GM21367 (cell line): ENCODE results near the gene RFX2.

ENCODE experiments used
- ATAC-seq: cut with Tn5 transposase; IDR thresholded peaks from one replicate; pipeline ENCODE4 v1.9.1; 2021; ENCODE audit not compliant: unreplicated experiment

Gene RFX2

DNA sequence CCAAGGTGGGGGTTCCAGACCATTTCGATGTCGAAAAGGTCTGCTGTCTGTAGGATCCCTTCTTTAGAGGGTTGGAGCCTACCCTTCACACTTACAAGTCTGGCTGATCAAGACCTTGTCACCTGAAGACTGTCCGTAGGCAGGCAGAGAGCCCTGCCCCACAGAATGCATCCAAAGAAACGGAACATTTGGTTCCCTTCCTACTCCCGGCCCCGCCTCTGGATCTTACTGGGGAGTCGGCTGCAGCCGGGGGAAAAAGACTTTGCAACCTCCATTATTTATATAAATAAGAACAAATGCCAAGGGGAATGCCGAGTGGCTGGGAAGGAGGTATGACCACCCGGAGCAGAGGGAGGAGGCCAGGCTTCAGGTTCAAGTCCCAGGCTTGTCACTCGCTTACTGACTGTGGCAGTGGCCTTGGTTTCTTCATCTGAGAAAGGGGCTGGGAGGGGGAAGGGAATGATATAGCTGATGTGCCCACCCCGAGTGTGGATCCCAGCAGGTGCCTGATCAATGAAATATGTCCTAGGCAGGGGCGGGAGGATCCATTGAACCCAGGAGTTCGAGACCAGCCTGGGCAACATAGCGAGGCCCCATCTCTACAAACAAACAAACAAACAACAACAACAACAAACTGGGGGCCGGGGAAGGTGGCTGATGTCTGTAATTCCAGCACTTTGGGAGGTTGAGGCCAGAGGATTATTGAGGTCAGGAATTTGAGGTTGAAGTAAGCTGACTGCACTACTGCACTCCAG is 48.7 kb downstream of the RFX2 start:
- no peak for ATAC-seq

DNA sequence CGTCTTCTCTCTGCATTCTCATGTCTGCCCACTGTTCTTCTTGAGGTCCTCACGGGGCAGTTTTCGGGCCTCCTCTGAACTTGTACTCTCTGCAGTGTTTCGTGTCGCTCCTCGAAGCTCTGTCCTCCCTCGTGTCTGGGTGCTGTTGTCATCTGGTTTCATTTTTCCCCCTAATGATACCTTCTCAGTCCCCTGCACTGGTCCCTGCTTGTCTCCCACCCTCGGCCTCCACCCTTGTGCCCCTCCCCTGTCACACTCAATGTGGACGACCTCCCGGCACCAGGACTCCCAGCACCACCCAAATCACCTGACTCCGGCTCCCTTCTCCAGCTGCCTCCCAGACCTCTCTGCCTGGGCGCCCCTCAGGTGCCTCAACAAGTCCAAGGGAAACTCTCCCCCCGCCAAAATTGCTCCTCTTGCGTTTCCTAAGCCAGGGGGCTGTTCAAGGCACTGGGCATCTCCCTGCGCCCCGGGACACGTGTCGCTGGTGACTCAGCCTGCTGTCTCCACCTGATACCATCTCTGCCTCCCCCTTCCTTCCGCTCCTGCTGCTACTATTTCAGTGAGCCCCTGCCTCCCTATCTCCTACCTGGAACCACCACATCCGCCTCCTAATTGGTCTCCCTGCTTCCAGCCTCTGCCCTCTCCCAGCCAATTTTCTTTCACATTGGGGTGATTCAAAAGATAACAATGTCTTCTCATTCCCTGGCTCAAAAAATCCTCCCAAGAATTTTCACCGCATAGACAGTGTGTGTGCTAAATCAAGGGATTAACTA is 49.5 kb downstream of the RFX2 start:
- ATAC-seq = no peak

DNA sequence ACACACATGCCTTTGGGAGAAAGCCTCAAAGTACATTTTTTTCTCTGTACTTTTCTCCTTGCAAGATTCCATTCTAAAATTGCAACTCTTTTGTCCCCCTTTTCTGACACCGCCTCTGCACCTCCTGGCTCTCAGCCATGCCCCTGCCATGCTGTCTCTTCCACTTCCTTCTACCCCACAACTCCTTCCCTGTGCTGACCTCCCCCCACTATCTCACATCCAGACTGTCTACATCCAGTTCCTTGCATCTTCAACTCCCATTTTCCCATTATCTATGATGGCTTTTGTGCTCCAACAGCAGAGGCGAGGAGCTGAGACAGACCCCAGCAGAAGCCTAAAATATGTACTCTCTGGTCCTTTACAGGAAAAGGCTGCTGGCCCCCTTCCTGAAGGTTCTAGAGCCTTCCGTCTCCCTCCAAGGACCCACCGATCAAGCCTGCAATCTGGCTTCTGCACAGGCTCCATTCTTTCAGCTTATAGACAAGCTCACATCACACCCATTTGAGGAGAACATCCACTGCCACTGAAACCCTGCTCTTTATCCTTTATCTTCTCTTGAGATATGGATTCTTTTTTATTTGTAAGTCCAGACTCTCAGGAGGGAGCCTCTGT is 50.2 kb downstream of the RFX2 start:
- ATAC-seq = no peak

DNA sequence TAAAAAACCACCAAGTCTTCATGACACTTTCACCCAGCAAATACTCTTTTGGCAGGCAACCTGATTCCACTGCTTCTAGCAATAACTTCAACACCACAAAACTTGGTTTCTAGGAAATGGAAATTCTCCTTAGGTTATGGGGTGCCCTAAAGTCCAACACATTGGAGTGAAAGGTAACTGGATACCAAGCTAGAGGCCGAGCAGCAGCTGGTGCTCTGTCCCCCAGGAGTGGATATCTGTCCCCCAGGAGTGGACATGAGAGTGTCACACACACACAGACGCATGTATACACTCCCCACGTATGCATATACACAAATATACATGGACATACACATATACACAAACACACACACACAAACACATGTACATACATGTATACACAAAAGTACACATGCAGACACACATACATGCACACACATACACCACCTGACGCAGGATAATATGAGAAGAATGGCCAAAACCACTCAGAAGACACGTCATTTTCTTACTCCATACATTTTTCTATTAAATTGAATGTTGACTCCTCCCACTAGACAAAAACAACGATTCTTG is 50.8 kb downstream of the RFX2 start:
- ATAC-seq = no peak

DNA sequence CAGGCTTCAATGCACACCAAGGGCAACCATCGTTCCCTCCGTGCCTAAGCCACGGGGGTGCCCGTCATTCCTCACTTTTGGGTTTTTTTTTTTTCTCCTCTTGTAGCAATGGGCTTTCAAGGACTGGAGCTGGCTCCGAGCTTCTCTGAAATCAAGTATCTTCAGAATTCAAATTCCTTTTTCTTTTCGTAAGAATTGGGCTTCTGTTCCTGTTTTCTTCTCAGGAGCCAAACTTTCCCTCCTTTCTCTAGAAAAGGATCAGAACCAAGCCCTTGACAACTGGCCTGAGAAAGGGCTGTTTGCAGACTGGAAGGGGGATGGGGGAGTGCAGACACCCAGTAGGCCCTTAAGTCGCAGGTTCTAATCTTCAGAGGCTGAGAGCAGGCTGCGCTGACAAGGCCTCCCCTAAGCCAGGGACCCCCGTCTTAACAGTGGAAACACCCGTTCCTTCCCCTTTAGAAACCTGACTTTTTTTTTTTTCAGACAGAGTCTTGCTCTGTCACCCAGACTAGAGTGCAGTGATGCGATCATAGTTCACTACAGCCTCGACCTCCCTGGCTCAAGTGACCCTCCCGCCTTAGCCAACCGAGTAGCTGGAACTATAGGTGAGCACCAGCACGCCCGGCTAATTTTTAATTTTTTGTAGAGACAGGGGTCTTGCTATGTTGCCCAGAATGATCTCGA is 51.6 kb downstream of the RFX2 start:
- ATAC-seq = no peak

DNA sequence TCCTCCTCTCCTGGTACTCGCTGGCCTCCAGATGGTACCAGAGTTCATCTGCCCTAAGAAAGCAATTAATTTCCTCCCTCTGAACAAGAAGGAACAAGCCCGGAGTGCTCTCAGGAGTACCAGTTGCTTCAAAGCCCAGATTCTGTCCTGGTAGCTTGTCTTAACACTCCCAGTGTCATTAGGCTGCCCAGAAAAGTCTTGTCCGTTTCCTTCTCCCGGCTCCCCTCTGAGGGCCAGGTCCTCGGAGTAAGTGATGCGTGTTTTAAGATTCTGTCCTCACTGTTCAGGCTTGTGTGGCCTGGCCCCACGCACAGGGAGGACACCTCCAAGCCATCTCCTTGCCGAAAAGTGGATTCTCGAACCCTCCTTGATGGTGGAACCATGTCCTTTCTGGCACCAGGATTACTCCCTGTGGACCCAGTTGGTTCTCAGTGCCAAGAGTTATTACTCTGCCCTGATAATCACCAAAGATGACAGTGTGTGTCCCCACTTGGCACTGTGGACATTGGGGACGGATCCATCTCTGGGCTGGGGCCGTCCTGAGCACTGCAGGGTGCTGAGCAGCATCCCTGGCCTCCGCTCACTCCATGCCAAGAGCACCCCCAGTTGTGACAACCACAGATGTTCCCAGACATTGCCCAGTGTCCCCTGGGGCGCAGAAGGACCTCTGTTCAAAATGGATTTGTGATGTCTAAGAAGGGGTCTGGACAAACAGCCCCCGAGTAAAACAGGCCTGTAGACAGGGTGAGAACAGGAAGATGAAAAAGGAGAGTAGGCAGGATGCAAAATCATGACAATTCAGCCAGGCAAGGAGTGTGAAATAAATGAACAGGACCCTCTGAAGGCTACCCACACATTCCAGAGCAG is 52.4 kb downstream of the RFX2 start:
- ATAC-seq = no peak

DNA sequence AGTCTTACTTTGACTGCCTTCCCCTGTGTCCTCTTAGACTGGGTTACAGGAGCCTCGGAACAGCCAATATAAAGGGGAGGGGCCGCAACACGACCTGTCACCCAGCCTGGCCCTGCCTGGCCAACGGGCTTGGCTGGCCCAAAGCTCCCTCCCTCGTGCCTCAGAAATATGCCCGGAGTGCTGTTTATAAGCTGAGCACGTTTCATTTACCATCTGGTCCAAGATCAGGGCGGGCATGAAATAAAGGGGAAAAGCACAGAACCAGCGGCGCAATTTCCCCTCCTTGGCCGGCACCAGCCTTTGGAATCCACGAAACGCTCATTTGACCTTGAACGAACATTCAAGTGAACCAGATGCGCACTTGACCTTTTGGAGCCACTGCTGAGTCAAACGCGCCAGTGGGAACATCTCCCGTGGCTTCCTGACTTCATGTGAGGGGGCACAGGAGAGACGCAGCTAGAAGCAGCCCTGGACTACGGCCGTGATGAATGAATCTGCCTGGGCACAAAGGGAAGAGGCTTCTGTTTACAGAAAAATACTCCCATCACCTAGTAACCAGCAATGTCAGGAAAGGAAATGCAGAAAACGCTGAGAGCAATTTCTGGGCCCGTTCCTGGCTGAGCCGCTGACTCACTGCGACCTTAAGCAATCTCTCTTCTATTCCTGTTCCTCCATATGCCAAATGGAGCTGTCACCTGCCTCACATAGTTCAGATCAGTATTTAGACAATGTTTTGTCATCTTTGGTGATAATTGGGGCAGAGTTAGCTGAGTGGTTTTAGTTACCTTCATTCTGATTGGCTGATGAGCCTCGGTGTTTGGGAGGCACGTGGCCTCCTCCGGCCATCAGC is 53.3 kb downstream of the RFX2 start:
- no peak for ATAC-seq

DNA sequence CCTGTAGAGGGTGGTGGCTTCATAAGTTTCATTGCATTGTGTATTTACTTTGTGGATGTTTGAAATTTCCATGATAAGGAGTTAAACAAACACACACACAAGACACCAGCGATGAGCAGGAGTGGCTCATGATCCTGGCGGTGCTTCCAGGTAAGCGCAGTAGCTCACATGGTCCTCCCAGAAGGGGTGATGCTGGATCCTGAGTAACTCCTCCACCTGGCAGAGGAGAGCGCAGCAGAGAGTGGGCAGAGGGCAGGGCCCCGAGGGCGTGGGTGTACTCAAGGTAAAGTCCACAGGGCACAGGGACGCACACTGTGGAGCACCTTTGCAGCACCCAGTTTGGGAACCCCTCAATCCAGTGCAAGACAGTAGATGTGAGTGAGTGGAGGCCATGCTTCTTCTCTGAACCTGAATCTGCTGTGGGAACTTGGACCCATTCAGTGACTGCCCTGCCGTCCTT is 54.0 kb downstream of the RFX2 start:
- ATAC-seq = no peak

DNA sequence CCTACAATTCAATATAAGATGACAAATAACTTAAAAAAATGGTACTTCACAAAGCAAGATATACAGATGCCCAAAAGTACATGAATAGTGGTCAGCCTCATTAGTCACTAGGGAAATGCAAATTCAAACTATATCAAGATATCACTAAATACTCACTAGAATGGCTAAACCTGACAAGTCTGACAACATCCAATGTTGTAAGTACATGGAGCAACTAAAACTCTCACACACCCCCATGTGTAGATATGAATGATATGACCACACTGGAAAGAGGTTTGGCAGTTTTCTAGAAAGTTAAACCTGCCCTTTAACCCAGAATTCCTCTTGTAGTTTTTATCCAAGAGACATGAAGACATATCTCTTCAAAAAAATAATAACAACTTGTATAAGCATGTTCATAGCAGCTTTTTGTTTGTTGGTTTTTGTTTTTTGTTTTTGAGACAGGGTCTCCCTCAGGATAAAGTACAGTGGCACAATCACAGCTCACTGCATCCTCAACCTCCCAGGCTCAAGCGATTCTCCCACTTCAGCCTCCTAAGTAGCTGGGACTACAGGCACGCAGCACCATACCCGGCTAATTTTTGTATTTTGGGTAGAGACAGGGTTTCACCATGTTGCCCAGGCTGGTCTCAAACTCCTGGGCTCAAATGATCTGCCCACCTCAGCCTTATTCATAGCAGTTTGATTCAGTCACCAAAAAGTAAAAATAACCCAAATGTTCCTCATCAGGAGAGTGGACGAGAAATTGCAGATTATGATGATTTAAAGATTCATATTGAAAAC is 55.1 kb downstream of the RFX2 start:
- no peak for ATAC-seq

DNA sequence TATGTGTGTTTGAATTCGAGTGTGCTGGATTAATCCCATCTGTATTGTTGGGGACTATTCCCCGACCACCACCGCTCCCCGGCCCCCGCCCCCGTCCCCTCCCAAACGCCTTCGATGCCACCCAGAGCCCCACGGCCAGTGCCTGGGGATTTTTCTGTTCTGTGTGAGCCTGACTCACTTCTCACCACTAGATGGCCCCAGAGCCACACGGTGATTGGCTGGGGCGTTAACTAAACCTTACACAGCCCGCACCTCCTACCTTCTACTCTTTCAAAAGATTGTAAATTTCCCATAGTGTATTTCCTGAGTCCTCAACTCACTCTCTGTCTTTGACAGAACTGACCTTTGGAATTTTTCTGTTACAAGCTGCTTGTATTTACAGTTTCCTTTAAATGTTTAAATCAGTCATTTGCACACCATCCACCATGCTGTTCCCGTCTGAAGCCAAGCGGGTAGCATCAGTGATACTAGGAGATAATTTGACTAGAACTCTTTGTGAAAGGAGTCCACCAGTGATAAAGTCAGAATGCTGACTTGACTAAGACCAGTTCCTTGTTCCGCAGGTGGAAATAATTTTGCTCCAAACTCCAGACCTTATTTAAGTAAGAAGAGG is 61.4 kb downstream of the RFX2 start:
- ATAC-seq = no peak

DNA sequence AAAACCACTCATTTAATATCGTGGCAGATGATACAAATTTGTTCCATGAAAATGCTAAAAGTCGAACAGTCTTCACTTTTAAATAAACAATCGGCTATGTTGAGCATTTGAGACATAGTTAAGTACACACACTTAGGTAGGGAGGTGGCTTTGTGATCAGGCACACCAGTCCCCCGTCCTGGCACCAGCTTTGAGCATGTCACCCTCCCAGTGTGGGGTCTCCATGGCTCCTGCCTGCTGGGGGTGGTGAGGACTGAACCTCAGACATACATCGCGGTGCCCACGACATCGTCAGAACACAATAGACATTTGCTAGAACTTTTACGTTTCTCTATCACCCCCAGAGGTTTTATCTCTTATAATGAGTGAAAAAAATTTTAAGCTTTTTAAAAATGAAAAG is 62.0 kb downstream of the RFX2 start:
- no peak for ATAC-seq

DNA sequence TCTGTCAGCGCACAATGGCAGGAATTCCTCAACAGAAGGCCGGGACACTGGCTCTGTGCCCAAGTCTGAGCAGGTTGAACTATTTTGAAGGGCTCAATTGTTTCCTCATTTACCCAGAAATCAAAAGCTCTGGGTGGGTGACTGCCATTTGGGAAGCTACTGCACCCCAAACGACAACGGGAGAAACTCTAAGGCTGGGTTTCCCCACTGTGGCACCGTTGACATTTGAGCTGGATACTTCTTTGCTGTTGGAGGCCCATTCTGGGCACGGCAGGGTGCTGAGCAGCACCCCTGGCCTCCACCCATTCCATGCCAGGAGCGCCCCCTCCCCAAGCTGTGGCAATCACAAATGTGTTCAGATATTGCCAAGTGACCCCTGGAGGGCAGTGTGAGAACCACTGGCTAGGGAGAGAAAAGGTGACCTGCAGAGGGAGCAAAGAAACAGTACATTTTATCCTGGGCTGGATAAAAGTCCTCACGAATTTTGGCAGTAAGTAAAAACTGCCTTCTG is 62.5 kb downstream of the RFX2 start:
- ATAC-seq = no peak

DNA sequence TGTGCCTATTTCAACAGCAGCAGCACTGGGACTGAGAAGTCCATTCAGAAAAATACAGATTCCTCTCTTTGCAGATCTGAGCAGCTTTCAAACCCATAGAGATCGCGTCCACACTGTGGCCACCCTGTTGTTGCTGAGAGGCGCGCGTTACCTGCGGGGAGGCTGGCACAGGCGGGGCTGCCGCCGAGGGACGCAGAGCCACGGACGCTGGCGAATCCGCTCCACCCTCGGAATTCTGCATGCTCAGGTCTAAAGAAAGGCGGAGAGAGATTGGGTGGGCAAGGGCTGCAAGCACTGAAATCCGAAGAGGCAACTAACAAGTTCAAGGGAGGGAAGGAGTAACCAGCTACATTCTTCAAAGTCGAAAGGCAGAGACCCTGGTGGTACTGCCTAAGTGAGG is 63.0 kb downstream of the RFX2 start:
- no peak for ATAC-seq

DNA sequence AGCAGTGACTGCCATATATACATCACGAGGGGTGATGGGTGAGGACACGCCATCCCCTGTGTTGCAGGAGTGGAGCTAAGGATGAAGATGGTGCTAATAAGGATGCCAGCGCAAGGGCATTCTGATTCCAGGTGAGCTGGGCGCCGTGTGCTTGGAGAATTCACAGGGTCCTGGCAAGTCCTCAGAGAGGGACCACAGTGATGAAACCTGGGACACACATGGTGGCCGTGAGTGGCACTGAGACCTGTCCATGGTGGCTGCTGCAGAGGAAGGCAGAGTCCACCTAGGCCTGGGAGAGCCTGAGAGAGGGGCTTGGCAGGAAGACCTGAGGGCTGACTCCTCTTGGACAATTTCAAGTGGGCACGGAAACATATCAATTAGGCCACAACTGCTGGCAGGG is 65.2 kb downstream of the RFX2 start:
- no peak for ATAC-seq

DNA sequence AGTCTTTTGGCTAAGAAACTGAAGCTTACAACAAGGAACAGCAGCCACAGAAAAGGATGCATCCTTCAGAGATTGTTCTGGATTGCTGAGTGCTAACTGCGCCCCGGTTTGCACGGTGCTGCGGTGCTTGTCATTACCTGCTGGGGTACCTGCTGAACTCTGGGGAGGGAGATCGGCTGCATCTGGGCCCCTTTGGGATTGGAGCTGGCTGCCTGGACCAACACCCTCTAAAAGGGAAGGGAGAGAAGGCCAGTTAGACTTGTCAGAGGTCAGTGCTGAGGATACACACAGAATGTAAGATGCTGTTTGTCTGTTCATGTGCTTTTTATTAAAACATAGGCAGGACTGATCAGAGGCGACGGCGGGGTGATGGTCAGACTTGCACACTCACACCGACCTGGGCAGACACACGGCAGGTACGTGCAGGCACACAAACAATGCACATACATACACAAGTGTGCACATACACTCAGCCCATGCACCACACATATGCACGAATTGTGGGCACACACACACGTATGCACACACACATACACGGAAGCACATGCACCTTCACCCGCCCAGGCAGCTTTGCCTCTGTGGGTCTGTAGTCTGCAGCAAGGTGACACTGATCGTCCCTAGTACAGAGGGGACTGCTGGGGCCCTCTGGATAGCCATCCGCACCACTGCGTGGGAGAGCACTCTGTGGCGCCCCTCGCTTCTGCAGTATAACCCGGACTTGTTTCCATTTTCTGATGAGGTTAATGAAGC is 66.1 kb downstream of the RFX2 start:
- no peak for ATAC-seq

DNA sequence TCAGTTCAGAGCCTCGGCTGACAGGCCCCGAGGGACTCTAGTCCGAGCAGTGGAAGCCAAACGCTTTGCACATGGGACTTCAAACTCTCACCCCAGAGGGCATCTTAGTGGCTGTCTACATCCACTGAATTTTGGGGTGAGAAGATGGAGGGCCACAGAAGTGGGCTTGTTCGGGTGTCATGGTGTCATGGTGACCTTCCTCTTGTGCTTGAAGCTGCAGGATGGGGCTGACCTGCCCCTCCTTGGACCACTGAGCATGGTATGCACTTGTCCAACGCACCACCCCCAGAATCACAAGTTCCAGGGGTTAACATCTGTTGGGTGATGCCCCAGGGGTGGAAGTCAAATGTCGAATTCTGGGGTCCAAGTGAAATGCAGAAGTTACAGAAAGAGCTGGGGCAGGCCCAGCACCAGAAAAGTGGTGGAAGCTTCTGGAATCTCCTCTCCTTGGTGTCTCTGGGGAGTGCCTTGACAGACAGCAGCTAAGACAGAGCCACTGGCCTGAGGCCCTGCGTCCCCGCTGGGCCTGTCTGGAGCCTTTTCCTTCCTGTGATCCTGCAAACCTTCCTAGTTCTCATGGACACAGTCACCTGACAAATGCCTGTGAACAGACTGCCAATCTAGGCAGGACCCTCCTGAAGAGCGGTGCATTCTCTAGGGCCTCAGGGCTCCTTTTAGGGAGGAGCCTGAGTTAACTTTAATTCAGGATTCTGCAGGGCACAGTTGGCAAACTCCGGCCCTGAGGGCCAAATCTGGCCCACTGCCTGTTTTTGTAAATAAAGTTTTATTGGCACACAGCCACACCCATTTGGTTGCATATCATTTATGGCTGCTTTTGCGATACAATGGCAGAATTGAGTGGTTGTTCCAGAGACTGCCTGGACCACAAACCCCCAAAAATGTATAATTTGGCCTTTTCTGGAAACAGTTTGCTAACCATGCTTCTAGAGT is 67.2 kb downstream of the RFX2 start:
- ATAC-seq = no peak
